ENCODE data around the gene SUSD3. TPM values are rescaled to one million over a fixed set of nuclear protein-coding genes. Genes with fewer than 3 reads are reported as not detected.

SUSD3 gene
- total and polyA plus RNA-seq, 2 of the 4 experiments (the other 2 are of a cell fraction), result 0.54 to 1.5 TPM

GRCh38 chr9:93130861-93131481 lies 72.5 kb downstream of the SUSD3 start:
- no peak overlapping the region for H4K91ac ChIP-seq (ENCODE audit: insufficient read depth, low read depth, low read length)
- no peak overlapping the region for H4K5ac ChIP-seq (ENCODE audit: low read depth, low read length)
- TF ChIP-seq RFX5 (IDR thresholded peaks at IDR 0.05; ENCODE audit: low read depth, low read length), result no peak
- TF ChIP-seq ELK1 (IDR thresholded peaks at IDR 0.05; ENCODE audit: borderline replicate concordance, low read depth, low read length), result no peak
- TF ChIP-seq MXI1 (IDR thresholded peaks at IDR 0.05; ENCODE audit: borderline replicate concordance, low read depth, low read length), result no peak
- no peak for TF ChIP-seq FOS (IDR thresholded peaks at IDR 0.05; ENCODE audit: low read depth, low read length)
- no peak for TF ChIP-seq POLR2A (IDR thresholded peaks at IDR 0.05; ENCODE audit: low read depth, low read length)
- no peak for TF ChIP-seq RCOR1 (IDR thresholded peaks at IDR 0.05; ENCODE audit: insufficient replicate concordance, low read length)
- no peak for TF ChIP-seq NFE2L2 (IDR thresholded peaks at IDR 0.05; ENCODE audit: low read depth, low read length)
- no peak for TF ChIP-seq RAD21 (IDR thresholded peaks at IDR 0.05; ENCODE audit: low read length)
- TF ChIP-seq MAZ (IDR thresholded peaks at IDR 0.05; ENCODE audit: borderline replicate concordance, low read depth, low read length), result no peak
- no peak for TF ChIP-seq SMC3 (IDR thresholded peaks at IDR 0.05; ENCODE audit: low read depth, low read length)
- no peak for TF ChIP-seq USF2 (IDR thresholded peaks at IDR 0.05; ENCODE audit: low read depth, low read length)
- TF ChIP-seq CTCF (conservative IDR thresholded peaks at IDR 0.05; ENCODE audit: low read depth, low read length), result no peak
- no peak for TF ChIP-seq CHD1 (IDR thresholded peaks at IDR 0.05; ENCODE audit: low read depth, low read length)
- TF ChIP-seq MAFK (IDR thresholded peaks at IDR 0.05; ENCODE audit: low read depth, low read length), result no peak
- peaks cover 19% of the 10 kb centered on the region; the same call in 1 of the 2 replicates for H3K9me1 ChIP-seq (ENCODE audit: insufficient read depth, low read length)
- no peaks in the 10 kb centered on the region for H3K27me3 ChIP-seq (ENCODE audit: control insufficient read depth, insufficient read depth, low read length)
- no peak overlapping the region for H3K27ac ChIP-seq (ENCODE audit: insufficient read depth, low read length)
- no peak overlapping the region for H2BK120ac ChIP-seq (ENCODE audit: low read depth, low read length)
- H3K36me3 ChIP-seq (ENCODE audit: control insufficient read depth, insufficient read depth, low read length), result peaks cover 3% of the 10 kb centered on the region; the same call in 1 of the 2 replicates
- no peak overlapping the region for H3K9ac ChIP-seq (ENCODE audit: low read depth, low read length)
- H3K4me3 ChIP-seq (ENCODE audit: insufficient read depth, low read depth, low read length), result no peak overlapping the region
- CTCF ChIA-PET, result no interaction called here
- BruUV-seq (replicated peaks), result no TSS peak
- intact Hi-C loops (cut with micrococcal nuclease) (loop anchor here (10.0 kb wide), 1 partner anchor 324 kb away; the partner anchor contains the start of genes FAM120A and FAM120AOS), in situ Hi-C loops (cut with MboI; ENCODE audit: low sequenced_read_pairs) (no loop called here), dilution Hi-C loops (cut with HindIII; ENCODE audit: low sequenced_read_pairs, unreplicated experiment) (no loop called here)
- ATAC-seq (ENCODE audit: low read depth) (no peak), DNase-seq (no peak)
- no peak overlapping the region for H3K56ac ChIP-seq (ENCODE audit: extremely low read depth, insufficient read depth, low read length)
- POLR2A ChIA-PET (ENCODE audit: unreplicated experiment), result no interaction called here
- no peak overlapping the region for H2BK20ac ChIP-seq (ENCODE audit: low read depth, low read length)
- no peak overlapping the region for H3K18ac ChIP-seq (ENCODE audit: low read depth, low read length)
- H2AK5ac ChIP-seq (ENCODE audit: low read depth, low read length), result peak overlapping the region; percentile 93
- no peak overlapping the region for H2BK5ac ChIP-seq (ENCODE audit: low read depth, low read length, poor library complexity, severe bottlenecking)
- no peak overlapping the region; a peak in 1 of 4 replicates for H4K8ac ChIP-seq (ENCODE audit: low read depth in 2 of 2, low read length in 2 of 2)
- no peak overlapping the region; the same call in 1 of the 2 replicates for H3K23ac ChIP-seq (ENCODE audit: low read depth, low read length)
- no peak overlapping the region for H2BK15ac ChIP-seq (ENCODE audit: low read depth, low read length)
- H3K4me2 ChIP-seq (ENCODE audit: low read depth, low read length), result no peak overlapping the region
- peak overlapping the region; percentile 23 for H2AK9ac ChIP-seq (replicated peaks; ENCODE audit: low read depth, low read length, poor library complexity)
- H2AFZ ChIP-seq (replicated peaks; ENCODE audit: low read length, poor library complexity), result no peak overlapping the region
- no peaks in the 10 kb centered on the region for H3K9me3 ChIP-seq (ENCODE audit: control insufficient read depth, insufficient read depth, low read length)
- H3K4ac ChIP-seq (ENCODE audit: low read depth, low read length), result peak overlapping the region; percentile 90
- H4K20me1 ChIP-seq (ENCODE audit: insufficient read depth, low read length), result peaks cover 29% of the 10 kb centered on the region
- H3K14ac ChIP-seq (replicated peaks; ENCODE audit: low read depth, low read length), result no peak overlapping the region
- WGBS, 2 experiments (ENCODE audit: extremely low coverage in 2 of 2, insufficient read length in 1 of 2), result 86% methylated on average over 5 of the region's 15 CpGs; no CpG with 5 or more reads in 1 of the 2 experiments
- peaks cover 24 to 69% of the 10 kb centered on the region in 2 experiments for H3K79me1 ChIP-seq (ENCODE audit: low read depth in 1 of 2, low read length in 2 of 2)
- H3K4me1 ChIP-seq (ENCODE audit: control insufficient read depth, insufficient read depth, low read length), result peaks cover 47% of the 10 kb centered on the region
